ENCODE measurements around the gene ZNF619. TPM values are rescaled to one million over a fixed set of nuclear protein-coding genes. Genes with fewer than 3 reads are reported as not detected.

ZNF619 gene
- total and polyA plus RNA-seq, 9 of the 15 experiments (the other 6 are each of a cell fraction or from before 2014, with no cell fraction given) = 1.3 to 9.1 (median 6.3) TPM

DNA sequence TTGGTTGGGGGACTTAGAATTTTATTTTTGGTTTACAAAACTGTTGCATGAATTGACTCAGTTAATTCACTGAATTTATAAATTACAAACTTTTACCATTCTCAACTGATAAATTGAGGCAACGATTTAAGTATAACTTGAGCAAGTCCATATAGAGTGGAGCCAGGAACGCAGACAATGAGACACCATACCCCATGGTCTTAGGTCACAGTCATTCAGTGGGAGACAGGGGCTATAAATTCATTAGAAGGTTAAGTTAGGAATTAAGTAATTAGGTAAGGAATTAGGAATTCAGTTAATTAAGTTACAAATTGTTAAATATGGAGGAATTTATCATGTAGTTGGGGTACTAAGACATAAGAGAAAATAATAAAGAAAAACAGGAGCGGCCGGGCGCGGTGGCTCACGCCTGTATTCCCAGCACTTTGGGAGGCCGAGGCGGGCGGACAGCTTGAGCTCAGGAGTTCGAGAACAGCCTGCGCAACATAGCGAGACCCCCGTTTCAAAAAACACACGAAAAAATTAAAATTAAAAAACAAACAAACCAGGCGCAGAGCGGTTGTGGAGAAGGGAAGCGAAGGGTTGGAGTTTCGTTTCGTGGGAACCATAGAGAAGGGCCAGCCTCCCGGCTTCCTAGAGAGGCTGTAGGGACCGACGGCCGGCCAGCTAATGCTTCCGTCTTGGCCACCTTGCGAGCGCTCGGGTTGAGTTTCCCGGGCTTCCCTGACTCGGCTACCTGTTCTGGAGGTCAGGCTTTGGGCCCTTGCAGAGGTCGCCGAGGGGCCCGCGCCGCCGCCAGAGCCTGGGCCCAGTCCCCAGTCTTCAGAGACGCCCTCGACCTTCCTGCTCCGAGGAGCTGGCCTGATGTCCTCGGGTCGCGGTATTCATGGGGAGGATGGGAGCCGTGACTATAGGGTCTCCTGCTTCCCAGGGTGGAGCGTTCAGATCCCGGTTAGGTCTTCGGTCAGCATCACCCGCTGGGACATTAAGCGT lies at the start of gene ZNF619 (continued):
- TF ChIP-seq, protein P1, sequence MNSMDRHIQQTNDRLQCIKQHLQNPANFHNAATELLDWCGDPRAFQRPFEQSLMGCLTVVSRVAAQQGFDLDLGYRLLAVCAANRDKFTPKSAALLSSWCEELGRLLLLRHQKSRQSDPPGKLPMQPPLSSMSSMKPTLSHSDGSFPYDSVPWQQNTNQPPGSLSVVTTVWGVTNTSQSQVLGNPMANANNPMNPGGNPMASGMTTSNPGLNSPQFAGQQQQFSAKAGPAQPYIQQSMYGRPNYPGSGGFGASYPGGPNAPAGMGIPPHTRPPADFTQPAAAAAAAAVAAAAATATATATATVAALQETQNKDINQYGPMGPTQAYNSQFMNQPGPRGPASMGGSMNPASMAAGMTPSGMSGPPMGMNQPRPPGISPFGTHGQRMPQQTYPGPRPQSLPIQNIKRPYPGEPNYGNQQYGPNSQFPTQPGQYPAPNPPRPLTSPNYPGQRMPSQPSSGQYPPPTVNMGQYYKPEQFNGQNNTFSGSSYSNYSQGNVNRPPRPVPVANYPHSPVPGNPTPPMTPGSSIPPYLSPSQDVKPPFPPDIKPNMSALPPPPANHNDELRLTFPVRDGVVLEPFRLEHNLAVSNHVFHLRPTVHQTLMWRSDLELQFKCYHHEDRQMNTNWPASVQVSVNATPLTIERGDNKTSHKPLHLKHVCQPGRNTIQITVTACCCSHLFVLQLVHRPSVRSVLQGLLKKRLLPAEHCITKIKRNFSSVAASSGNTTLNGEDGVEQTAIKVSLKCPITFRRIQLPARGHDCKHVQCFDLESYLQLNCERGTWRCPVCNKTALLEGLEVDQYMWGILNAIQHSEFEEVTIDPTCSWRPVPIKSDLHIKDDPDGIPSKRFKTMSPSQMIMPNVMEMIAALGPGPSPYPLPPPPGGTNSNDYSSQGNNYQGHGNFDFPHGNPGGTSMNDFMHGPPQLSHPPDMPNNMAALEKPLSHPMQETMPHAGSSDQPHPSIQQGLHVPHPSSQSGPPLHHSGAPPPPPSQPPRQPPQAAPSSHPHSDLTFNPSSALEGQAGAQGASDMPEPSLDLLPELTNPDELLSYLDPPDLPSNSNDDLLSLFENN (IDR thresholded peaks at IDR 0.05; ENCODE audit: low read depth in 2 of 2, low read length in 2 of 2) = no peak
- no peak for TF ChIP-seq ZNF121 (CRISPR knock-in tag; conservative IDR thresholded peaks at IDR 0.05)
- TF ChIP-seq CREBBP (IDR thresholded peaks at IDR 0.05; ENCODE audit: low read depth, low read length) = no peak
- TF ChIP-seq, protein P2, sequence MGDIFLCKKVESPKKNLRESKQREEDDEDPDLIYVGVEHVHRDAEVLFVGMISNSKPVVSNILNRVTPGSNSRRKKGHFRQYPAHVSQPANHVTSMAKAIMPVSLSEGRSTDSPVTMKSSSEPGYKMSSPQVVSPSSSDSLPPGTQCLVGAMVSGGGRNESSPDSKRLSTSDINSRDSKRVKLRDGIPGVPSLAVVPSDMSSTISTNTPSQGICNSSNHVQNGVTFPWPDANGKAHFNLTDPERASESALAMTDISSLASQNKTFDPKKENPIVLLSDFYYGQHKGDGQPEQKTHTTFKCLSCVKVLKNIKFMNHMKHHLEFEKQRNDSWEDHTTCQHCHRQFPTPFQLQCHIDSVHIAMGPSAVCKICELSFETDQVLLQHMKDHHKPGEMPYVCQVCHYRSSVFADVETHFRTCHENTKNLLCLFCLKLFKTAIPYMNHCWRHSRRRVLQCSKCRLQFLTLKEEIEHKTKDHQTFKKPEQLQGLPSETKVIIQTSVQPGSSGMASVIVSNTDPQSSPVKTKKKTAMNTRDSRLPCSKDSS (IDR thresholded peaks at IDR 0.05; ENCODE audit: low read depth, partially characterized antibody) = no peak
- no peak for TF ChIP-seq POLR3G (IDR thresholded peaks at IDR 0.05; ENCODE audit: extremely low read depth, insufficient read length, insufficient replicate concordance)
- TF ChIP-seq ZNF780A (CRISPR knock-in tag; IDR thresholded peaks at IDR 0.05) = no peak
- TF ChIP-seq TCF7 (IDR thresholded peaks at IDR 0.05; ENCODE audit: borderline replicate concordance) = no peak
- TF ChIP-seq, protein P3, sequence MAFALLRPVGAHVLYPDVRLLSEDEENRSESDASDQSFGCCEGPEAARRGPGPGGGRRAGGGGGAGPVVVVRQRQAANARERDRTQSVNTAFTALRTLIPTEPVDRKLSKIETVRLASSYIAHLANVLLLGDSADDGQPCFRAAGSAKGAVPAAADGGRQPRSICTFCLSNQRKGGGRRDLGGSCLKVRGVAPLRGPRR (CRISPR knock-in tag; IDR thresholded peaks at IDR 0.05) = no peak
- no peak; the same call in 1 of the 2 replicates for TF ChIP-seq CBX1 (IDR thresholded peaks at IDR 0.05; ENCODE audit: low read depth)
- TF ChIP-seq, protein P4, sequence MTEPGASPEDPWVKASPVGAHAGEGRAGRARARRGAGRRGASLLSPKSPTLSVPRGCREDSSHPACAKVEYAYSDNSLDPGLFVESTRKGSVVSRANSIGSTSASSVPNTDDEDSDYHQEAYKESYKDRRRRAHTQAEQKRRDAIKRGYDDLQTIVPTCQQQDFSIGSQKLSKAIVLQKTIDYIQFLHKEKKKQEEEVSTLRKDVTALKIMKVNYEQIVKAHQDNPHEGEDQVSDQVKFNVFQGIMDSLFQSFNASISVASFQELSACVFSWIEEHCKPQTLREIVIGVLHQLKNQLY (CRISPR knock-in tag; conservative IDR thresholded peaks at IDR 0.05) = no peak
- TF ChIP-seq ZNF146 (CRISPR knock-in tag; IDR thresholded peaks at IDR 0.05; ENCODE audit: unreplicated experiment) = no peak
- TF ChIP-seq, protein P5, sequence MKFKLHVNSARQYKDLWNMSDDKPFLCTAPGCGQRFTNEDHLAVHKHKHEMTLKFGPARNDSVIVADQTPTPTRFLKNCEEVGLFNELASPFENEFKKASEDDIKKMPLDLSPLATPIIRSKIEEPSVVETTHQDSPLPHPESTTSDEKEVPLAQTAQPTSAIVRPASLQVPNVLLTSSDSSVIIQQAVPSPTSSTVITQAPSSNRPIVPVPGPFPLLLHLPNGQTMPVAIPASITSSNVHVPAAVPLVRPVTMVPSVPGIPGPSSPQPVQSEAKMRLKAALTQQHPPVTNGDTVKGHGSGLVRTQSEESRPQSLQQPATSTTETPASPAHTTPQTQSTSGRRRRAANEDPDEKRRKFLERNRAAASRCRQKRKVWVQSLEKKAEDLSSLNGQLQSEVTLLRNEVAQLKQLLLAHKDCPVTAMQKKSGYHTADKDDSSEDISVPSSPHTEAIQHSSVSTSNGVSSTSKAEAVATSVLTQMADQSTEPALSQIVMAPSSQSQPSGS (CRISPR knock-in tag; IDR thresholded peaks at IDR 0.05) = no peak
- TF ChIP-seq, protein P6, sequence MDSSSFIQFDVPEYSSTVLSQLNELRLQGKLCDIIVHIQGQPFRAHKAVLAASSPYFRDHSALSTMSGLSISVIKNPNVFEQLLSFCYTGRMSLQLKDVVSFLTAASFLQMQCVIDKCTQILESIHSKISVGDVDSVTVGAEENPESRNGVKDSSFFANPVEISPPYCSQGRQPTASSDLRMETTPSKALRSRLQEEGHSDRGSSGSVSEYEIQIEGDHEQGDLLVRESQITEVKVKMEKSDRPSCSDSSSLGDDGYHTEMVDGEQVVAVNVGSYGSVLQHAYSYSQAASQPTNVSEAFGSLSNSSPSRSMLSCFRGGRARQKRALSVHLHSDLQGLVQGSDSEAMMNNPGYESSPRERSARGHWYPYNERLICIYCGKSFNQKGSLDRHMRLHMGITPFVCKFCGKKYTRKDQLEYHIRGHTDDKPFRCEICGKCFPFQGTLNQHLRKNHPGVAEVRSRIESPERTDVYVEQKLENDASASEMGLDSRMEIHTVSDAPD (CRISPR knock-in tag; IDR thresholded peaks at IDR 0.05) = no peak
- TF ChIP-seq, protein P7, sequence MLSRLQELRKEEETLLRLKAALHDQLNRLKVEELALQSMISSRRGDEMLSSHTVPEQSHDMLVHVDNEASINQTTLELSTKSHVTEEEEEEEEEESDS (CRISPR knock-in tag; IDR thresholded peaks at IDR 0.05) = no peak
- no peak for TF ChIP-seq FOXA3 (CRISPR knock-in tag; conservative IDR thresholded peaks at IDR 0.05 in 1 of 2, IDR thresholded peaks at IDR 0.05 in 1 of 2)
- no peak for TF ChIP-seq ZNF24 (IDR thresholded peaks at IDR 0.05)

All from K562 (cell line).